Psoas muscle (tissue), 8 donors: ENCODE data around the gene TAF10. TPM values are rescaled to one million over a fixed set of nuclear protein-coding genes. Genes with fewer than 3 reads are reported as not detected.

Source experiments
- ATAC-seq, 4 donors: fragments of 200-7000 bp; cut with Tn5 transposase; one replicate each; pipeline ENCODE4 v1.9.1; 2020; ENCODE audit warnings: moderate library complexity in 3 of 4, mild to moderate bottlenecking in 2 of 4
- DNase-seq, 2 donors: peaks; one replicate each; pipeline ENCODE4 v3.0.0-alpha.2; 2020
- H3K27ac ChIP-seq: fragments of 200-600 bp; one replicate; pipeline ENCODE4 v1.8.0; 2022
- H3K27me3 ChIP-seq, 3 donors: fragments of 200-600 bp in 1 of 3; one replicate each; pipeline versions ENCODE4 v1.6.1 to v1.8.0; 2013 to 2022; ENCODE audit warnings: low read length in 2 of 3, mild to moderate bottlenecking in 2 of 3, moderate library complexity in 1 of 3; ENCODE audit not compliant: insufficient read depth in 3 of 3
- H3K36me3 ChIP-seq, 2 donors: fragments of 200-600 bp in 1 of 2; one replicate each; pipeline versions ENCODE4 v1.6.1 to v1.8.0; 2013 to 2022; ENCODE audit warnings: low read depth in 1 of 2, mild to moderate bottlenecking in 1 of 2, moderate library complexity in 1 of 2; ENCODE audit not compliant: insufficient read depth in 1 of 2
- H3K4me1 ChIP-seq: fragments of 200-600 bp; one replicate; pipeline ENCODE4 v1.8.0; 2022
- H3K4me3 ChIP-seq: fragments of 200-600 bp; one replicate; pipeline ENCODE4 v1.8.0; 2022; ENCODE audit warnings: mild to moderate bottlenecking
- H3K9me3 ChIP-seq: fragments of 200-600 bp; one replicate; pipeline ENCODE4 v1.8.0; 2022
- WGBS, 3 donors: extraction: QIAGEN DNeasy Blood & Tissue Kit; methylation state at CpG; one replicate each; pipeline versions ENCODE4 v1.1.6 to v1.1.7; 2013; 5-methylcytosine and 5-hydroxymethylcytosine counted together
- intact Hi-C, 2 donors: fragments of 100-400 bp; cut with DNase I; formaldehyde crosslinking; loops; one replicate each; pipeline versions ENCODE4 v1.11.0 to v1.14.2; 2022
- polyA plus RNA-seq, 3 donors: library from polyadenylated mRNA; stranded (reverse); fragments of 200-250 nt; gene quantifications; one replicate each; pipeline ENCODE4 v1.2.3, GENCODE V29; 2013
- total RNA-seq, 4 donors: library from RNA; stranded (reverse); fragmentation: NEBNext Ultra II Directional in 2 of 4; extraction: Animal tissue kit (Norgen Biotek cat#: 25700) in 2 of 4; gene quantifications; one replicate each; pipeline versions ENCODE4 v1.2.1 to v1.2.4, GENCODE V29; 2021 to 2023
- TF ChIP-seq, protein P1 (sequence below): fragments of 200-600 bp; IDR thresholded peaks from one replicate; pipeline ENCODE4 v1.8.0; 2022; ENCODE audit warnings: antibody characterized with exemption
- donor health status: healthy with polysubstance abuse.
- donor health status: DM: no; HTN: no; CAD: no; lungs with moderate emphysema.
- donor health status: Bipolar disorder and iron deficiency.
- donor health status: healthy.
- donor health status: DM: yes; HTN: yes; CAD: no.
- donor health status: DM: no; HTN: no; CAD: no.
- donor health status: DM: no; HTN: no; CAD: no.
- donor health status: DM: yes; HTN: yes; CAD: no.

Gene TAF10
- total and polyA plus RNA-seq, 7 donors = 67.0 to 119 (median 80.3) TPM

DNA sequence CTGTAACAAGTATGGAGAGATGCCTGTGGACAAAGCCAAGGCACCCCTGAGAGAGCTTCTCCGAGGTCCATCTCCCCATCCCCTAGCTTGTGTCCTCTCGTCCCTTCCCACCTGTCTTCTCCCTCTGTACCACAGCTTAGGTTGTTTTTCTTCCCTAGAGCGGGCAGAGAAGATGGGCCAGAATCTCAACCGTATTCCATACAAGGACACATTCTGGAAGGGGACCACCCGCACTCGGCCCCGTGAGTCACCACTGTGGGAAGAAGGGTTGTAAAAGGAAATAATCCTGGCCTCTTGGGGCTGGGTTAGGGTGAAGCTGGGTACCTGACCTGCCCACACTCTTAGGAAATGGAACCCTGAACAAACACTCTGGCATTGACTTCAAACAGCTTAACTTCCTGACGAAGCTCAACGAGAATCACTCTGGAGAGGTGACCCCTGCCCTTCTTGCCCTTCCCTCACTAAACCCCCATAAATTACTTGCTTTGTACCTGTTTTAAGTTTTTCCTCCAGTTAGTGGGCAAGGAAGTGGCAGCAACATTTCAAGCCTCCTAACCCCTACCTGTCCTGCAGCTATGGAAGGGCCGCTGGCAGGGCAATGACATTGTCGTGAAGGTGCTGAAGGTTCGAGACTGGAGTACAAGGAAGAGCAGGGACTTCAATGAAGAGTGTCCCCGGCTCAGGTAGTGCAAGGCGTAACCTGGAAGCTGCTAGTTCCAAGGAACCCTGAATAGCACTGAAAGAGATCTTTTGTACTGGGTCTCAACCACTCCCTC is 3.1 kb downstream of the TAF10 start:
- no peak for DNase-seq
- WGBS, 3 donors = 71 to 82% (median 73%) methylated on average over 14 of the region's 14 CpGs

DNA sequence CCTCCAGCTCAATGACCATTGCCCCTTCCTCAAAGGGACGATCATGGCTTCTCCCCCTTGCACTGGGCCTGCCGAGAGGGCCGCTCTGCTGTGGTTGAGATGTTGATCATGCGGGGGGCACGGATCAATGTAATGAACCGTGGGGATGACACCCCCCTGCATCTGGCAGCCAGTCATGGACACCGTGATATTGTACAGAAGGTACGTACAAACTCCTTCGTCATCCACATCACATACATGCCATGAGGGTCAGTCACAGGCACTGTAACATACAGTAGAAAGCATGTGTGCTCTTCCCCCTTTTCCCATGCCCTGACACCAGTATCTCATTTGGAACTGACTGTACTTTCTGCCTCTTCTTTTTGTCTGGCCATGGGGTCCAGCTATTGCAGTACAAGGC is 4.0 kb downstream of the TAF10 start:
- DNase-seq (no peak), ATAC-seq (no peak)
- Histone ChIP-seq H3K36me3 (peaks cover 16 to 43% of the 10 kb centered on the region in 2 donors), H3K4me1 (peaks cover 55% of the 10 kb centered on the region), H3K27me3 (no peaks in the 10 kb centered on the region), H3K9me3 (no peaks in the 10 kb centered on the region), H3K27ac (peak overlapping the region; percentile 100), H3K4me3 (peak overlapping the region; percentile 75)
- TF ChIP-seq, protein P1, sequence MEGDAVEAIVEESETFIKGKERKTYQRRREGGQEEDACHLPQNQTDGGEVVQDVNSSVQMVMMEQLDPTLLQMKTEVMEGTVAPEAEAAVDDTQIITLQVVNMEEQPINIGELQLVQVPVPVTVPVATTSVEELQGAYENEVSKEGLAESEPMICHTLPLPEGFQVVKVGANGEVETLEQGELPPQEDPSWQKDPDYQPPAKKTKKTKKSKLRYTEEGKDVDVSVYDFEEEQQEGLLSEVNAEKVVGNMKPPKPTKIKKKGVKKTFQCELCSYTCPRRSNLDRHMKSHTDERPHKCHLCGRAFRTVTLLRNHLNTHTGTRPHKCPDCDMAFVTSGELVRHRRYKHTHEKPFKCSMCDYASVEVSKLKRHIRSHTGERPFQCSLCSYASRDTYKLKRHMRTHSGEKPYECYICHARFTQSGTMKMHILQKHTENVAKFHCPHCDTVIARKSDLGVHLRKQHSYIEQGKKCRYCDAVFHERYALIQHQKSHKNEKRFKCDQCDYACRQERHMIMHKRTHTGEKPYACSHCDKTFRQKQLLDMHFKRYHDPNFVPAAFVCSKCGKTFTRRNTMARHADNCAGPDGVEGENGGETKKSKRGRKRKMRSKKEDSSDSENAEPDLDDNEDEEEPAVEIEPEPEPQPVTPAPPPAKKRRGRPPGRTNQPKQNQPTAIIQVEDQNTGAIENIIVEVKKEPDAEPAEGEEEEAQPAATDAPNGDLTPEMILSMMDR = no peak
- intact Hi-C loops = loop anchor here (5.0 to 10.0 kb wide), 2 partner anchors 136 to 213 kb away; partner anchors contain the start of genes SMPD1 (in 1 of the 2) and TRIM3 (in 1 of the 2)
- 81 to 87% (median 84%) methylated on average over 9 of the region's 9 CpGs for WGBS, 3 donors

More for the DNA sequence above, 3.1 kb downstream of the TAF10 start:
- TF ChIP-seq, protein P1 = no peak
- Histone ChIP-seq H3K4me1 (peaks cover 60% of the 10 kb centered on the region), H3K9me3 (no peaks in the 10 kb centered on the region), H3K27ac (peak overlapping the region; percentile 100), H3K27me3 (no peaks in the 10 kb centered on the region), H3K4me3 (no peak overlapping the region), H3K36me3 (peaks cover 16 to 45% of the 10 kb centered on the region in 2 donors)
- intact Hi-C loops = loop anchor here (5.0 to 10.0 kb wide), 2 partner anchors 137 to 214 kb away; partner anchors contain the start of genes SMPD1 (in 1 of the 2) and TRIM3 (in 1 of the 2)
- no peak for ATAC-seq

- intact Hi-C loops = loop anchor here (5.0 to 10.0 kb wide), 2 partner anchors 135 to 212 kb away; partner anchors contain the start of genes SMPD1 (in 1 of the 2) and TRIM3 (in 1 of the 2)
- no peaks in the 10 kb centered on the region for H3K27me3 ChIP-seq
- no peak for DNase-seq
Measured at GRCh38 chr11:6607190-6607795, 4.7 kb downstream of the TAF10 start.

DNA sequence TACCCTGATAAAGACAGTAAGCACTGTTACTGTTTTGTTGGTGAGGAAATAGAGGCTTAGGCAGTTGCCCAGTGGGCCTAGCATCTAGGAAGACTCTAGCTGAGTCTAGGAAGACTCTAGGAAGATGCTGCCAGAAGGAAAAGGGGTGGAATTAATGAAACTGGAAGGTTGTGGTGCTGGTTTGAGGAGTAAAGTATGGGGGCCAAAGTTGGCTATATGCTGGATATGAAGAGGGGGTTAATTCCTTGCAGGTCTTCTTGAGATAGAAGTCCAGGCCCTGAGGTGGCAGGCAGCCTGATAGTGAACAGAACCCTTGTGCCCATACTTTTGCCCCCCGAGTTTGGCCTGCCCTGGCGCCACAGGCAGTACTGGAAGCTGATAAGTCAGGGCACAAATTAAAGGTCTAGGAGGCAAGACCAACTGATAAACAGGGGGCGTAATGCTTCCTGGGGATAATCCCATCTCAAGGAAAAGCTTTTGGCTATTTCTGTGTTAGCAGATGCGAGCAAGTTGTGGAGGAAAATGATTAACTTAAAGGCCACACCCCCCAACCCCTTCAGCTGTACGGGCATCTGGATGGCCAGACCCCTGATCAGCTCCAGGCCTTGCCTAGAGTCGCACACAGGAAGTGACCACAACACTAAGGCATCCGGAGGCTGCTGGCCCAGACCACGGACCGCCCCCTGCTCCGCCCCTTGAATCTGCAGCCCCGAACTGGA is 5.4 kb downstream of the TAF10 start:
- Histone ChIP-seq H3K36me3 (peaks cover 16 to 44% of the 10 kb centered on the region in 2 donors), H3K4me1 (peaks cover 59% of the 10 kb centered on the region), H3K9me3 (no peaks in the 10 kb centered on the region), H3K27me3 (no peaks in the 10 kb centered on the region), H3K4me3 (peak overlapping the region; percentile 75), H3K27ac (peak overlapping the region; percentile 100)
- intact Hi-C loops = loop anchor here (5.0 to 10.0 kb wide), 2 partner anchors 134 to 212 kb away; partner anchors contain the start of genes SMPD1 (in 1 of the 2) and TRIM3 (in 1 of the 2)
- 10 to 15% (median 13%) methylated on average over 11 of the region's 11 CpGs for WGBS, 3 donors
- TF ChIP-seq, protein P1 = no peak
- ATAC-seq (peak; percentile 70 to 76 (median 73)), DNase-seq (peak; percentile 91 to 94)

More at GRCh38 chr11:6607190-6607795, 4.7 kb downstream of the TAF10 start:
- H3K27ac ChIP-seq = peak overlapping the region; percentile 100
- peak overlapping the region; percentile 75 for H3K4me3 ChIP-seq
- TF ChIP-seq, protein P1 = no peak
- peaks cover 52% of the 10 kb centered on the region for H3K4me1 ChIP-seq
- no peaks in the 10 kb centered on the region for H3K9me3 ChIP-seq
- H3K36me3 ChIP-seq = peaks cover 16 to 43% of the 10 kb centered on the region in 2 donors
- ATAC-seq = no peak
